DOHH2 (cell line): ENCODE data around the gene SNRNP40.
A peak's percentile ranks its signal among the peaks of the same experiment; 100 is the strongest.

Source experiments
- CTCF ChIP-seq: fragments of 200-600 bp; sonication (generic); IDR thresholded peaks from one replicate; pipeline ENCODE4 v1.5.1; 2014; ENCODE audit warnings: antibody characterized with exemption, mild to moderate bottlenecking, low read depth, low read length; ENCODE audit not compliant: poor library complexity, severe bottlenecking
- EZH2phosphoT487 ChIP-seq: fragments of 200-600 bp; sonication (generic); IDR thresholded peaks from 2 replicates; pipeline ENCODE4 v1.6.1; 2017; ENCODE audit warnings: borderline replicate concordance, mild to moderate bottlenecking, antibody characterized with exemption, low read length, moderate library complexity, mixed read lengths

- TF ChIP-seq CTCF (peak; percentile 59), EZH2phosphoT487 (no peak)
These were observed 82.1 kb downstream of the SNRNP40 start for GRCh38 chr1:31214316-31215064.
